ENCODE measurements around the gene DCDC1.

Gene DCDC1

DNA sequence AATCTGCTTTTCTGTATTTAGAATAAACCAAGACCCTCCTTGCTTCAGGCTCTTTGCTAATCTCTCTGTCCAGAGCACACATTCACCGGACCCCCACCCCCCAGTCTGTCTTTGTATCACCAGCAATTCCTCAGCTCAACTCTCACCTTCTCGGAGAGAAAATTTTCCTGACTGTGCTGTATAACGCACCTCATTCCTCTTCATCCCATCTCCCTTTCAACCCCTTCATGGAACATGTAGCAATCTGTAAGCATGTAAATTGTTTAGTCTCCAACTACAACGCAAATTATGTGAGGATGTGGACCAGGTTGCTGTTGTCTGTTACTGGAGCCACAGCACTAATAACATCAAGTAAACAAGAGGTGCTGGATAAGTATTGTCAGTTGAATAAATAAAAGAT, 349.8 kb downstream of the DCDC1 start:
- Histone ChIP-seq H3K9me3 (ENCODE audit: control insufficient read depth in 2 of 2, low read length in 2 of 2) (no peaks in the 10 kb centered on the region), H3K27me3 (ENCODE audit: control insufficient read depth in 2 of 2, insufficient read depth in 2 of 2, low read length in 2 of 2) (no peaks in the 10 kb centered on the region), H3K4me1 (ENCODE audit: control insufficient read depth in 2 of 2, insufficient read depth in 2 of 2, low read length in 2 of 2) (no peaks in the 10 kb centered on the region), H3K4me3 (ENCODE audit: low read length in 2 of 2) (no peak overlapping the region), H3K36me3 (ENCODE audit: control insufficient read depth in 2 of 2, insufficient read depth in 2 of 2, low read length in 2 of 2) (no peaks in the 10 kb centered on the region), H3K9ac (ENCODE audit: low read depth in 1 of 2, low read length in 2 of 2) (no peak overlapping the region), H3K27ac (ENCODE audit: low read depth in 2 of 2, low read length in 2 of 2) (no peak overlapping the region)

DNA sequence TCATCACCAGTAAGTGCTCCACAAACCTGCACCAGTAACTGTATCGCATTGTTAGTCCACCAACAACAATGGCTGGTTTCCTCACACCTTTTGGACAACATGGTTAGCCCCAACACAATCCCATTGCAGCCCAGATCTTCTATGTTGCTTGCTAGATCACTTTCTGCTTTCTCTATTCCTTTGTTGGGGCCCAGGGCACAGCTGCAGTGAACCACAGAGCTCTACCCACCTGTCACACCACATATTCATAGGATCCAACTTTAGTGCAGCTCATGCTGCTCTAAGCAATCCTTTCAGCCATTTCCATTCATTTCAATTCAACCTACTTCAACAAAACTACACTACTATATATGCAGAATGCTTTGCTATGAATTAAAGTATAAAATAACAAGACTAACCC, 364.3 kb downstream of the DCDC1 start:
- Histone ChIP-seq H3K4me1 (ENCODE audit: control insufficient read depth in 2 of 2, insufficient read depth in 2 of 2, low read length in 2 of 2) (no peaks in the 10 kb centered on the region), H3K4me3 (ENCODE audit: low read length in 2 of 2) (no peak overlapping the region), H3K9ac (ENCODE audit: low read depth in 1 of 2, low read length in 2 of 2) (no peak overlapping the region), H3K9me3 (ENCODE audit: control insufficient read depth in 2 of 2, low read length in 2 of 2) (no peaks in the 10 kb centered on the region), H3K36me3 (ENCODE audit: control insufficient read depth in 2 of 2, insufficient read depth in 2 of 2, low read length in 2 of 2) (no peaks in the 10 kb centered on the region), H3K27ac (ENCODE audit: low read depth in 2 of 2, low read length in 2 of 2) (no peak overlapping the region), H3K27me3 (ENCODE audit: control insufficient read depth in 2 of 2, insufficient read depth in 2 of 2, low read length in 2 of 2) (no peaks in the 10 kb centered on the region)

DNA sequence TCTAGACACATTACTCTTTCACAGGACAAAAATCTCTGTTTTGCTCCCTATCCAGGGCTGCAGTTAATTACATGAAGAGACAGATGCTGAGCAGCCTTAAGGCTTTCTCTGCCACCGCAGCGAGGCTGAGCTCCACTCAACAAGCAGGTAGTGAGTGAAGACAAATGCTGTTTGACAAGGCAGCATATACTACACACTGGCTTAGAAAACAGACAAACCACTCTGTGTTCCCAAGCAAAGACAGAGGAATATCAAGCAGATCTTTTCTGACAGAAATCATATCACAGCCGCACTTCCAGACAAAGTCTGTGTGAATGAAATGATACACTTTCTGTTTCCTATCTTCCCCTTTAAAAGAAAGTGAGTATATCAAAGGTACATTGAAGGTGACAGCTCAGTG, 368.1 kb downstream of the DCDC1 start:
- Histone ChIP-seq H3K9ac (ENCODE audit: low read depth in 1 of 2, low read length in 2 of 2) (no peak overlapping the region), H3K4me1 (ENCODE audit: control insufficient read depth in 2 of 2, insufficient read depth in 2 of 2, low read length in 2 of 2) (no peaks in the 10 kb centered on the region), H3K4me3 (ENCODE audit: low read length in 2 of 2) (no peak overlapping the region), H3K27ac (ENCODE audit: low read depth in 2 of 2, low read length in 2 of 2) (no peak overlapping the region), H3K9me3 (ENCODE audit: control insufficient read depth in 2 of 2, low read length in 2 of 2) (no peaks in the 10 kb centered on the region), H3K27me3 (ENCODE audit: control insufficient read depth in 2 of 2, insufficient read depth in 2 of 2, low read length in 2 of 2) (no peaks in the 10 kb centered on the region), H3K36me3 (ENCODE audit: control insufficient read depth in 2 of 2, insufficient read depth in 2 of 2, low read length in 2 of 2) (no peaks in the 10 kb centered on the region)

DNA sequence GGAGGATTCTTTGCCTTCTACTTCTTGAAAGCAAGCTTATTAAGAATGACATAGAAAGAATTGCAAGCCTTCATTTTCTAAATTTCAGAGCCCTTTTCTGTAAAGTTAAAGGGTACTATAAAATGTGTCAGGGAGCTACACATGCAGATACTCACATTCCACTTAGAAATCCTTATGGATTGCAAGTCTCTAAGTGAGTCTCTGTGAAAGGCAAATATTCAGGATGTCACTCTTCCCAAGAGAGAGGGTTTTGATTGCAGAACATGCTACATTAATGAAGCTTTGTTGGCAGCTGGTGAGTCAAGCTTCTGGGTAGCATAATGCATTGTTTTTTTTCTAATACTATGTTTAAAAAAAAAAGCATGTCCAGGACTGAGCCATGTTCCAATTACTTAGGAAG, 369.2 kb downstream of the DCDC1 start:
- H3K27me3 ChIP-seq (ENCODE audit: control insufficient read depth in 2 of 2, insufficient read depth in 2 of 2, low read length in 2 of 2): no peaks in the 10 kb centered on the region
- no peak overlapping the region for H3K9ac ChIP-seq (ENCODE audit: low read depth in 1 of 2, low read length in 2 of 2)
- no peaks in the 10 kb centered on the region for H3K4me1 ChIP-seq (ENCODE audit: control insufficient read depth in 2 of 2, insufficient read depth in 2 of 2, low read length in 2 of 2)
- no peaks in the 10 kb centered on the region for H3K36me3 ChIP-seq (ENCODE audit: control insufficient read depth in 2 of 2, insufficient read depth in 2 of 2, low read length in 2 of 2)
- no peak overlapping the region for H3K4me3 ChIP-seq (ENCODE audit: low read length in 2 of 2)
- no peaks in the 10 kb centered on the region for H3K9me3 ChIP-seq (ENCODE audit: control insufficient read depth in 2 of 2, low read length in 2 of 2)
- no peak overlapping the region for H3K27ac ChIP-seq (ENCODE audit: low read depth in 2 of 2, low read length in 2 of 2)

DNA sequence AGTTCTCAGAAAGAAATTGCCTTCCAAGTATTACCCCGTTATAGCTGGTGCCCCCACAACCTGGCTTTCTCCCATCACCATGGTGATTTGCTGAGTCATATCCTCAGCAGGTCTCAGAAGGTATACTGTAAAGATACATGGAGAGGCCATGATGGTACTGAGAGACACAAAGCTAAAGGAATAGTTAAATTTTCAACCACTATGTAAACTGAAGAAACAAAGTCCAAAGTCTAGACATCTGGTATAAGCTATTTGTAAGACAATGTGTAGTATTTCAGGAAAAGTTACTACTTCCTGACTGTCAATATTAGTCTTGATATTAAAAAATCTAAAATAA, 377.1 kb downstream of the DCDC1 start:
- Histone ChIP-seq H3K27ac (ENCODE audit: low read depth in 2 of 2, low read length in 2 of 2) (no peak overlapping the region), H3K27me3 (ENCODE audit: control insufficient read depth in 2 of 2, insufficient read depth in 2 of 2, low read length in 2 of 2) (no peaks in the 10 kb centered on the region), H3K9me3 (ENCODE audit: control insufficient read depth in 2 of 2, low read length in 2 of 2) (no peaks in the 10 kb centered on the region), H3K36me3 (ENCODE audit: control insufficient read depth in 2 of 2, insufficient read depth in 2 of 2, low read length in 2 of 2) (no peaks in the 10 kb centered on the region), H3K9ac (ENCODE audit: low read depth in 1 of 2, low read length in 2 of 2) (no peak overlapping the region), H3K4me3 (ENCODE audit: low read length in 2 of 2) (no peak overlapping the region), H3K4me1 (ENCODE audit: control insufficient read depth in 2 of 2, insufficient read depth in 2 of 2, low read length in 2 of 2) (no peaks in the 10 kb centered on the region)

DNA sequence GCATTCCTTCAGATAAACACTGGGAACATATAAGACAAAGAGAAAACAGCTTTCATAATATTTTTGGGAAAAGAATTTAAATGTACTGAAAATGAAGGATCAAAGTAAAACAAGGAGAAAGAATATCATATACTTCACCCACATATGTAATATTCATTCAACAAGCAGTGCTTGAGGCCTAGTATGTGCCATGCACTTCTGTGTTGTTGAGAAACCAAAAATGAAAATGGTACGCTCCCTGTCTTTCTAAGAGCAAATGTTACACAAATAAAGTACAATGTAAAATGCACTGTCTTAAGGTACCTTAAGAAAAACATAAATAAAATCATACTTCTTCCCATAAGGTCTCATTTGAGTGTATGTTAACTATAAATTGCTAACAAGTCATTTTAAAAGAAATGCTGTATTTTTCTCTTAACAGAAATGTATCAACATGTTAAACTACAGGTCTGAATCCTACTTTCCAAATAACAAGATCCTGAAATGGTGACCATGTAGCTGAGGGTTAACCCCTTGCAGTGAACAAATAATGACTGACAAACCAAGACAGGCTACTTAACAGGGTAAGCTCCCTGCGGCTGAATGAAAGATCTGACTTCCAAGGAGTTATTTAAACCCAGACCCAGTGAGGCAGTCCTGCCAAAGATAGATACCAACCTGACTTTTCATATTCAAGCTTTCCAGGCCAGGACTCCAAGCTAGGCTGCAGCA, 377.6 kb downstream of the DCDC1 start:
- no peaks in the 10 kb centered on the region for H3K4me1 ChIP-seq (ENCODE audit: control insufficient read depth in 2 of 2, insufficient read depth in 2 of 2, low read length in 2 of 2)
- H3K9ac ChIP-seq (ENCODE audit: low read depth in 1 of 2, low read length in 2 of 2): no peak overlapping the region
- no peak overlapping the region for H3K27ac ChIP-seq (ENCODE audit: low read depth in 2 of 2, low read length in 2 of 2)
- no peak overlapping the region for H3K4me3 ChIP-seq (ENCODE audit: low read length in 2 of 2)
- no peaks in the 10 kb centered on the region for H3K36me3 ChIP-seq (ENCODE audit: control insufficient read depth in 2 of 2, insufficient read depth in 2 of 2, low read length in 2 of 2)
- H3K27me3 ChIP-seq (ENCODE audit: control insufficient read depth in 2 of 2, insufficient read depth in 2 of 2, low read length in 2 of 2): no peaks in the 10 kb centered on the region
- no peaks in the 10 kb centered on the region for H3K9me3 ChIP-seq (ENCODE audit: control insufficient read depth in 2 of 2, low read length in 2 of 2)

DNA sequence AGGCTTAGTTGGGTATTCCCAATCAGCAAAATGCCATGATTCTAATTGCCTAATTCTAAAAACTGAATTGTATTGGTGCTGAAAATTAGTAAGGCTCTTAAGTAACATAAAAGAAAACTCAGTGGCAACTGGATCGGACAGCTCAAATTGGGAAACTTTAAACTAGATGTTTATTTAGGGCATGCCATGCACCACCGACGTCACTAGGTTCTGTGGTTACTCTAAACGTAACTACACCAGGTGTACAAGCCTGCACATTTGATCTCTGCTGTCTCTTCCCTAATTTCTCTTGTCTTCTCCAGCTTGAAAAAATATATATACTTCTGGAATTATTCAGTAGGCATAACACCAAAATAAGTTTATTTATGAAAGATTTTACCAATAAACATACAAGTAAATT, 378.2 kb downstream of the DCDC1 start:
- Histone ChIP-seq H3K36me3 (ENCODE audit: control insufficient read depth in 2 of 2, insufficient read depth in 2 of 2, low read length in 2 of 2) (no peaks in the 10 kb centered on the region), H3K27ac (ENCODE audit: low read depth in 2 of 2, low read length in 2 of 2) (no peak overlapping the region), H3K27me3 (ENCODE audit: control insufficient read depth in 2 of 2, insufficient read depth in 2 of 2, low read length in 2 of 2) (no peaks in the 10 kb centered on the region), H3K4me1 (ENCODE audit: control insufficient read depth in 2 of 2, insufficient read depth in 2 of 2, low read length in 2 of 2) (no peaks in the 10 kb centered on the region), H3K4me3 (ENCODE audit: low read length in 2 of 2) (no peak overlapping the region), H3K9me3 (ENCODE audit: control insufficient read depth in 2 of 2, low read length in 2 of 2) (no peaks in the 10 kb centered on the region), H3K9ac (ENCODE audit: low read depth in 1 of 2, low read length in 2 of 2) (no peak overlapping the region)

DNA sequence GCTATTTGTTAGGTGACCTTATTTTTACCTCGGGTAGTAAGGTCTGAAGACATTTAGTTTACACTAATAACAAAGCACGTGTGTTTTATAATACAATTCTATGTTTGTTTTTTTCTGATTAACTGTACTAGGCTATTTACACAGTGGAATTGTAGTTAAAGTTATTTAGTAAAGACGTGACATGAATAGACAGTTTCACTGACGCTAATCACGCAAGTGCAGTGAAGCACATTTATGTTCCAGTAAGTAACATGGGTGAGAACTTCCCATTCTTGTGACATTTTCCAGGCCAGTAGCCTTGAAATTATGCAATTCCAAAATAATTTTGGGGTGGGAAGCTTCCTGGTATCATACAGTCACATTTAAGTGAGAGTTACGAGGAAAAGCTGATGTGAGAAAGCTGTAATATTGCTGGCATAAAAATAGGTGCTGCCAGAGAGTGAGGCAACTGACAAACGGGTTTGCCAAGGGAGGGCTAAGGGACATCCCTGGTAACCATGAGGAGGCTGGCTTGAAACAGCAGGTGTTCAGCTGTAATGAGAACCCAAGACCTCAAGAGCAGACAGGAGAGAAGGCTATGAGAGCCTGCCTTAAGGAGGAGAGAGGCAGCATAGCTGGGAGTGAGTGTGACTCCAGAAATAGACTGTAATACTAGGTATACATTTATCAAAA, 378.8 kb downstream of the DCDC1 start:
- Histone ChIP-seq H3K4me1 (ENCODE audit: control insufficient read depth in 2 of 2, insufficient read depth in 2 of 2, low read length in 2 of 2) (no peaks in the 10 kb centered on the region), H3K9me3 (ENCODE audit: control insufficient read depth in 2 of 2, low read length in 2 of 2) (no peaks in the 10 kb centered on the region), H3K27ac (ENCODE audit: low read depth in 2 of 2, low read length in 2 of 2) (no peak overlapping the region), H3K4me3 (ENCODE audit: low read length in 2 of 2) (no peak overlapping the region), H3K36me3 (ENCODE audit: control insufficient read depth in 2 of 2, insufficient read depth in 2 of 2, low read length in 2 of 2) (no peaks in the 10 kb centered on the region), H3K9ac (ENCODE audit: low read depth in 1 of 2, low read length in 2 of 2) (no peak overlapping the region), H3K27me3 (ENCODE audit: control insufficient read depth in 2 of 2, insufficient read depth in 2 of 2, low read length in 2 of 2) (no peaks in the 10 kb centered on the region)

DNA sequence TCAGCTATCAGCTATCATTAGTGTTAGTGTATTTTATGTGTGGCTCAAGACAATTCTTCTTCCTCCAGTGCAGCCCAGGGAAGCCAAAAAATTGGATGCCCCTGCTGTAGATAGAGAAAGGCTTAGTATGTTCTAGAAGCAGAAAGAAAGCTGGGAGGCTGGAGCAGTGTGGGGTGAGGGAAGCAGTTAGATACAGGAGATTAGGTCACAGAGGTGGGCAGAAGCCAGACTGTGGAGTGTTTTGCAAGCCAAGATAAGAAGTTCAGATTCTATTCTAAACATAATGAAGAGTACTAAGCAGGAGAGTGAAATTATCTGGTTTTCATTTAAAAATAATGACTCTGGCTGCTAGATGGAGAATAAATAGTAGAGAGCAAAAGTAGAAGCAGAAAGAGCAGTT, 381.7 kb downstream of the DCDC1 start:
- Histone ChIP-seq H3K36me3 (ENCODE audit: control insufficient read depth in 2 of 2, insufficient read depth in 2 of 2, low read length in 2 of 2) (no peaks in the 10 kb centered on the region), H3K27me3 (ENCODE audit: control insufficient read depth in 2 of 2, insufficient read depth in 2 of 2, low read length in 2 of 2) (no peaks in the 10 kb centered on the region), H3K27ac (ENCODE audit: low read depth in 2 of 2, low read length in 2 of 2) (no peak overlapping the region), H3K9ac (ENCODE audit: low read depth in 1 of 2, low read length in 2 of 2) (no peak overlapping the region), H3K4me1 (ENCODE audit: control insufficient read depth in 2 of 2, insufficient read depth in 2 of 2, low read length in 2 of 2) (no peaks in the 10 kb centered on the region), H3K9me3 (ENCODE audit: control insufficient read depth in 2 of 2, low read length in 2 of 2) (no peaks in the 10 kb centered on the region), H3K4me3 (ENCODE audit: low read length in 2 of 2) (no peak overlapping the region)

DNA sequence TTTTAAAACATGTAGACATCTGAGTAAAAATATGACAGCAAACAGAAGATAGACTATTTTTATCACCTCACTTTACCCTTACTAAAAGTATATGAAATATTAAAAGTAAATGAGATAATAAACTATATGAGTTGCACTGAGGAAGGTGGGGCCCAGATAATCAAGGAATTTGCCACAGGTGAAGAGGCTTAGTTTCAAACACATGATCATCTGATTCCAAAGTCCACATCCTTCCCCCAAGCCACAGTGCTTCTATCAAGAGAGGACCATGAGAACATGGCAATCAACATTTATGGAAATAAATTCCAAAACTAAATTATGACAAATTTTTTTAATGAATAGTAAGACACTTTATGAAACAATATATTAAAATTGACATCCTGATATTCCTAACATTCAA, 384.0 kb downstream of the DCDC1 start:
- no peak overlapping the region for H3K9ac ChIP-seq (ENCODE audit: low read depth in 1 of 2, low read length in 2 of 2)
- no peaks in the 10 kb centered on the region for H3K27me3 ChIP-seq (ENCODE audit: control insufficient read depth in 2 of 2, insufficient read depth in 2 of 2, low read length in 2 of 2)
- H3K9me3 ChIP-seq (ENCODE audit: control insufficient read depth in 2 of 2, low read length in 2 of 2): no peaks in the 10 kb centered on the region
- H3K4me3 ChIP-seq (ENCODE audit: low read length in 2 of 2): no peak overlapping the region
- H3K36me3 ChIP-seq (ENCODE audit: control insufficient read depth in 2 of 2, insufficient read depth in 2 of 2, low read length in 2 of 2): no peaks in the 10 kb centered on the region
- no peaks in the 10 kb centered on the region for H3K4me1 ChIP-seq (ENCODE audit: control insufficient read depth in 2 of 2, insufficient read depth in 2 of 2, low read length in 2 of 2)
- H3K27ac ChIP-seq (ENCODE audit: low read depth in 2 of 2, low read length in 2 of 2): no peak overlapping the region
